ENCODE results near the gene CMKLR1.

Gene CMKLR1

GRCh38 chr12:108303703-108304102 lies 35.4 kb downstream of the CMKLR1 start:
- ChIA-PET POLR2A (ENCODE audit: low non-redundant PET) (no interaction called here), CTCF (interaction anchor here (0.6 kb wide), 1 partner anchor 176 kb away, joined by 3 read pairs; no protein-coding TSS in a partner anchor)
- DNase-seq (ENCODE audit: low spot score) = no peak
- H3K27ac ChIP-seq = peak overlapping the region; percentile 70
- TF ChIP-seq CTCF (conservative IDR thresholded peaks at IDR 0.05; ENCODE audit: low read depth) = no peak

- H3K27ac ChIP-seq = peak overlapping the region; percentile 70
- no peak; the same call in 1 of the 2 replicates for TF ChIP-seq CTCF (conservative IDR thresholded peaks at IDR 0.05; ENCODE audit: low read depth)
- ChIA-PET POLR2A (ENCODE audit: low non-redundant PET) (interaction anchor here (0.6 kb wide), 1 partner anchor 11 kb away, joined by 3 read pairs; no protein-coding TSS in a partner anchor), CTCF (no interaction called here)
- DNase-seq (ENCODE audit: low spot score) = peak; percentile 18
Measured at GRCh38 chr12:108302403-108303311, 36.5 kb downstream of the CMKLR1 start.

- TF ChIP-seq CTCF (conservative IDR thresholded peaks at IDR 0.05; ENCODE audit: low read depth) = no peak
- DNase-seq (ENCODE audit: low spot score) = no peak
- peak overlapping the region; percentile 70 for H3K27ac ChIP-seq
- ChIA-PET POLR2A (ENCODE audit: low non-redundant PET) (no interaction called here), CTCF (no interaction called here)
Measured at GRCh38 chr12:108302016-108302402, 37.1 kb downstream of the CMKLR1 start.

- DNase-seq (ENCODE audit: low spot score) = no peak
- no peak overlapping the region for H3K27ac ChIP-seq
- TF ChIP-seq CTCF (conservative IDR thresholded peaks at IDR 0.05; ENCODE audit: low read depth) = no peak
- ChIA-PET POLR2A (ENCODE audit: low non-redundant PET) (no interaction called here), CTCF (no interaction called here)
Measured at GRCh38 chr12:108301346-108301745, 37.8 kb downstream of the CMKLR1 start.

GRCh38 chr12:108299980-108300696 lies 39.0 kb downstream of the CMKLR1 start:
- DNase-seq (ENCODE audit: low spot score) = no peak
- TF ChIP-seq CTCF (conservative IDR thresholded peaks at IDR 0.05; ENCODE audit: low read depth) = no peak
- ChIA-PET CTCF (no interaction called here), POLR2A (ENCODE audit: low non-redundant PET) (no interaction called here)
- no peak overlapping the region for H3K27ac ChIP-seq

GRCh38 chr12:108299516-108299915 lies 39.6 kb downstream of the CMKLR1 start:
- ChIA-PET CTCF (no interaction called here), POLR2A (ENCODE audit: low non-redundant PET) (no interaction called here)
- no peak for DNase-seq (ENCODE audit: low spot score)
- no peak for TF ChIP-seq CTCF (conservative IDR thresholded peaks at IDR 0.05; ENCODE audit: low read depth)
- no peak overlapping the region for H3K27ac ChIP-seq
